Natural killer cell (primary cell): Measurements from ENCODE around the gene STK4. TPM values are rescaled to one million over a fixed set of nuclear protein-coding genes. Genes with fewer than 3 reads are reported as not detected.

Experiments
- ATAC-seq, 3 donors: fragments of 150-1000 bp in 2 of 3; fragments of 200-7000 bp in 1 of 3; cut with Tn5 transposase; 1 replicate in 1 of 3; 2 replicates in 2 of 3; pipeline ENCODE4 v1.10.0; 2021; ENCODE audit warnings: mild to moderate bottlenecking in 2 of 3, moderate library complexity in 2 of 3
- DNase-seq, 2 donors: peaks; one replicate each; pipeline versions ENCODE4 v3.0.0 to v3.0.0-alpha.2; 2013 to 2021; ENCODE audit warnings: mixed read lengths in 1 of 2
- H3K27ac ChIP-seq: one replicate; pipeline ENCODE4 v1.5.1; 2013; ENCODE audit warnings: mild to moderate bottlenecking, low read length
- H3K27me3 ChIP-seq: one replicate; pipeline ENCODE4 v1.6.1; 2013; ENCODE audit warnings: low read length; ENCODE audit not compliant: control insufficient read depth, insufficient read depth
- H3K36me3 ChIP-seq: one replicate; pipeline ENCODE4 v1.6.1; 2013; ENCODE audit warnings: low read length; ENCODE audit not compliant: control insufficient read depth, insufficient read depth
- H3K4me1 ChIP-seq: one replicate; pipeline ENCODE4 v1.6.1; 2013; ENCODE audit warnings: low read length; ENCODE audit not compliant: control insufficient read depth, insufficient read depth
- H3K4me3 ChIP-seq: one replicate; pipeline ENCODE4 v1.5.1; 2013; ENCODE audit warnings: low read length
- H3K9me3 ChIP-seq: one replicate; pipeline ENCODE4 v1.6.1; 2013; ENCODE audit warnings: low read length; ENCODE audit not compliant: control insufficient read depth, insufficient read depth
- H3K27ac Mint-ChIP-seq, 2 donors: one replicate each; pipeline ENCODE4 v1.8.0; 2022; ENCODE audit warnings: mild to moderate bottlenecking in 2 of 2, mixed read lengths in 2 of 2, moderate library complexity in 1 of 2
- H3K27me3 Mint-ChIP-seq, 2 donors: one replicate each; pipeline ENCODE4 v1.8.0; 2022; ENCODE audit warnings: low read depth in 2 of 2, mixed read lengths in 2 of 2
- H3K36me3 Mint-ChIP-seq: one replicate; pipeline ENCODE4 v1.8.0; 2022; ENCODE audit warnings: mixed read lengths
- H3K4me1 Mint-ChIP-seq, 2 donors: one replicate each; pipeline ENCODE4 v1.8.0; 2022; ENCODE audit warnings: mixed read lengths in 2 of 2
- H3K4me3 Mint-ChIP-seq: one replicate; pipeline ENCODE4 v1.8.0; 2022; ENCODE audit warnings: mild to moderate bottlenecking, moderate library complexity, mixed read lengths
- H3K9me3 Mint-ChIP-seq, 2 donors: one replicate each; pipeline ENCODE4 v1.8.0; 2022; ENCODE audit warnings: mixed read lengths in 2 of 2
- WGBS: methylation state at CpG from one replicate; pipeline ENCODE4 v1.1.7; 2013; ENCODE audit warnings: missing lambda C conversion rate; ENCODE audit not compliant: insufficient coverage; 5-methylcytosine and 5-hydroxymethylcytosine counted together
- intact Hi-C: fragments of 100-400 bp; cut with micrococcal nuclease; formaldehyde crosslinking; loops from one replicate; pipeline ENCODE4 v1.14.2; 2022
- total RNA-seq, 4 donors: library from RNA; stranded (reverse); fragments of 120-200 nt in 1 of 4; gene quantifications; one replicate each; pipeline versions ENCODE4 v1.2.3 to v1.2.4, GENCODE V29; 2013 to 2022
- TF ChIP-seq, protein P1 (sequence below): fragments of 200-600 bp; IDR thresholded peaks from one replicate; pipeline ENCODE4 v1.8.0; 2022; ENCODE audit warnings: antibody characterized with exemption

Gene STK4
- total RNA-seq, 3 donors from 2014 or later (not counting 1 experiment from before 2014, with no cell fraction given), result 351 to 394 (median 366) TPM

DNA sequence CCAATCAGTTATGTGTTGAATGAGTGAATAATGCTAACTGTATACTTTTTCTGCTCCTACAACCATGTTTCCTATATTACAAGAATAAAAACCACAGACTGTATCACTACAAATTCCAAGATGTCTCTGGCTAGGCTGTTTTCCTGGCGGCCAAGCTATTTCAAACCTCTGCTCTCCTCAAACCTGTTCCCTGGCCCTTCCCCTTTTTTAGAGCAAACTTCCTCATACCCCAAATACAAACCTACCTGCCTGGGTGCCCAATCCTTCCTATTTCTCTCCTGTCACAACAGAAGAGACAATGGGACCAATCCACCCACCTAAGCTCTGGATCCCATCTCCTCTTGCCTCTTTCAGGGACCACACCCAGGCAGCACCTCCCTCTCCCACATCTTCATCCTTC, 13.6 kb upstream of the STK4 start:
- H3K27ac Mint-ChIP-seq, result peak overlapping the region in 1 of 2 donors; percentile 2
- no peak for DNase-seq
- H3K4me3 Mint-ChIP-seq, result no peak overlapping the region
- TF ChIP-seq, protein P1, sequence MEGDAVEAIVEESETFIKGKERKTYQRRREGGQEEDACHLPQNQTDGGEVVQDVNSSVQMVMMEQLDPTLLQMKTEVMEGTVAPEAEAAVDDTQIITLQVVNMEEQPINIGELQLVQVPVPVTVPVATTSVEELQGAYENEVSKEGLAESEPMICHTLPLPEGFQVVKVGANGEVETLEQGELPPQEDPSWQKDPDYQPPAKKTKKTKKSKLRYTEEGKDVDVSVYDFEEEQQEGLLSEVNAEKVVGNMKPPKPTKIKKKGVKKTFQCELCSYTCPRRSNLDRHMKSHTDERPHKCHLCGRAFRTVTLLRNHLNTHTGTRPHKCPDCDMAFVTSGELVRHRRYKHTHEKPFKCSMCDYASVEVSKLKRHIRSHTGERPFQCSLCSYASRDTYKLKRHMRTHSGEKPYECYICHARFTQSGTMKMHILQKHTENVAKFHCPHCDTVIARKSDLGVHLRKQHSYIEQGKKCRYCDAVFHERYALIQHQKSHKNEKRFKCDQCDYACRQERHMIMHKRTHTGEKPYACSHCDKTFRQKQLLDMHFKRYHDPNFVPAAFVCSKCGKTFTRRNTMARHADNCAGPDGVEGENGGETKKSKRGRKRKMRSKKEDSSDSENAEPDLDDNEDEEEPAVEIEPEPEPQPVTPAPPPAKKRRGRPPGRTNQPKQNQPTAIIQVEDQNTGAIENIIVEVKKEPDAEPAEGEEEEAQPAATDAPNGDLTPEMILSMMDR, result no peak
- no peak for ATAC-seq
- peaks cover 3 to 30% of the 10 kb centered on the region in 2 donors for H3K4me1 Mint-ChIP-seq
- Histone ChIP-seq H3K4me1 (no peaks in the 10 kb centered on the region), H3K27me3 (no peaks in the 10 kb centered on the region), H3K9me3 (no peaks in the 10 kb centered on the region), H3K27ac (no peak overlapping the region), H3K36me3 (peaks cover 63% of the 10 kb centered on the region), H3K4me3 (no peak overlapping the region)
- no peaks in the 10 kb centered on the region for H3K27me3 Mint-ChIP-seq
- H3K36me3 Mint-ChIP-seq, result peaks cover 8% of the 10 kb centered on the region
- intact Hi-C loops, result no loop called here
- H3K9me3 Mint-ChIP-seq, result no peaks in the 10 kb centered on the region
- WGBS, result 93% methylated on average over 1 of the region's 1 CpG

DNA sequence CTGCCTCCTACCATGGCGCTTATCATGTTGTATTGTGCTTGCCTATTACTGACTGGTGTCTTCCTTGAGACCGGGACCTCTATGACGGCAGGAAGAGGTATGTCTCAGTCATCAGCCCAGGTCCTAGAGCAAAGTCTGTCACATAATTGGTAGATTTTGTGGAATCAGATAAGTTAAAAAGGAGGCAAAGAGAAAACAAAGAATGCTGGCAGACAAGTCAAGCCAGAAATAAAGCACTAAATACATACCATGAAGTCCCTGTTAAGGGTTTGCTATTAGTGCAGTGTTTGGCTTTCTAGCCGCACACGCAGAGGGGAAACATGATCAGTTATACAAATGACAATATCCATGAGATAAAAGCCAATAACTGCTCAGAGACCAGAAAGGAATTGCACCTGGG, 12.1 kb upstream of the STK4 start:
- Mint-ChIP-seq H3K27me3 (no peaks in the 10 kb centered on the region), H3K9me3 (no peaks in the 10 kb centered on the region), H3K4me3 (no peak overlapping the region), H3K36me3 (peaks cover 8% of the 10 kb centered on the region), H3K4me1 (peaks cover 17 to 41% of the 10 kb centered on the region in 2 donors), H3K27ac (no peak overlapping the region)
- H3K4me3 ChIP-seq, result no peak overlapping the region
- peaks cover 2% of the 10 kb centered on the region for H3K4me1 ChIP-seq
- no peaks in the 10 kb centered on the region for H3K9me3 ChIP-seq
- no peak for DNase-seq
- intact Hi-C loops, result no loop called here
- 100% methylated on average over 5 of the region's 5 CpGs for WGBS
- peaks cover 50% of the 10 kb centered on the region for H3K36me3 ChIP-seq
- H3K27ac ChIP-seq, result no peak overlapping the region
- H3K27me3 ChIP-seq, result no peaks in the 10 kb centered on the region
- ATAC-seq, result no peak
- TF ChIP-seq, protein P1, result no peak

DNA sequence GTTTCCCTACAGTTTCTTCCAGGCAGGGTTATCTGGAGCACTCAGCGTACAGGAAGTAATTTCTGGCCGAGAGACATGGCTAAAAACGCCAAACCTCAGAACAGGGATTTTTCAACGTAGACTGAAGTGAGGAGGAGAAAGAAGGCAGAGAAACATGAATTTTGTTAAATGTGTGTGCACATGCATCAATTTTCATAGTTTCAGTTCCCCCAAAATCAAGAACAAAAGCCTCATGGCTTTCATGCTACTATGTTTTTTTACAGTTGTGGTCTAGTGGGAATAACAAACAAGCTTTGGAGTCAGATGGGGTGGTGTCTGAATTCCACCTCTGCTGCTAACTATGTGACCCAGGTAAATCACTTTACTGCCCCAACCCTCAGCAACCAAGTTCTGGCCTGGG, 11.0 kb upstream of the STK4 start:
- ATAC-seq (no peak), DNase-seq (no peak)
- H3K27me3 ChIP-seq, result no peaks in the 10 kb centered on the region
- H3K36me3 Mint-ChIP-seq, result peaks cover 8% of the 10 kb centered on the region
- peaks cover 26 to 42% of the 10 kb centered on the region in 2 donors for H3K4me1 Mint-ChIP-seq
- H3K27me3 Mint-ChIP-seq, result no peaks in the 10 kb centered on the region
- H3K36me3 ChIP-seq, result peaks cover 45% of the 10 kb centered on the region
- intact Hi-C loops, result loop anchor here (5.0 kb wide), 2 partner anchors 37 to 142 kb away; no protein-coding TSS in a partner anchor
- TF ChIP-seq, protein P1, result no peak
- no peak overlapping the region for H3K4me3 ChIP-seq
- peaks cover 9% of the 10 kb centered on the region for H3K4me1 ChIP-seq
- no peaks in the 10 kb centered on the region for H3K9me3 ChIP-seq
- WGBS, result 61% methylated on average over 4 of the region's 4 CpGs
- no peak overlapping the region for H3K27ac Mint-ChIP-seq
- H3K27ac ChIP-seq, result no peak overlapping the region
- H3K9me3 Mint-ChIP-seq, result no peaks in the 10 kb centered on the region
- no peak overlapping the region for H3K4me3 Mint-ChIP-seq

DNA sequence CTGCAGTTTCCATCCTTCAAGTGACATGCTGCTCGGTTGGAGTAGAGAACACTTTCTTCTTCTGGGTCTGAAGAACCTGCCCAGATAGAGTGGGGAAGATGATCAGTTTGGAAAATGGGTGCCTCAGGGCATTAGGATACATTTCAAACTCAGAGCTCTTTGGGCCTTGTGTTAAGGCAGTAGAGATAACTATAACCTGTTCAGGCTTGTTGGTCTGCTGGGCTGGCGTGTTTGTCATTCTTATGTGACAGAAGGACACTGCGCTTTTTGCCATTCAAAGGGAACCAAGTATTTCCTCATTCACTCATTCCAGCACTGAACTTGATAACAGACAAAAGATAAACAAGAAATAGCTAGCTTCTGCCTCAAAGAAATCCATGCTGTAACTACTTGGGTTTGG, 9.9 kb upstream of the STK4 start:
- peaks cover 8% of the 10 kb centered on the region for H3K36me3 Mint-ChIP-seq
- TF ChIP-seq, protein P1, result no peak
- peaks cover 35 to 49% of the 10 kb centered on the region in 2 donors for H3K4me1 Mint-ChIP-seq
- Histone ChIP-seq H3K27me3 (no peaks in the 10 kb centered on the region), H3K4me1 (peaks cover 13% of the 10 kb centered on the region), H3K9me3 (no peaks in the 10 kb centered on the region), H3K36me3 (peaks cover 33% of the 10 kb centered on the region), H3K27ac (no peak overlapping the region), H3K4me3 (no peak overlapping the region)
- H3K9me3 Mint-ChIP-seq, result no peaks in the 10 kb centered on the region
- no peak for DNase-seq
- no peak for ATAC-seq
- H3K4me3 Mint-ChIP-seq, result no peak overlapping the region
- WGBS, result 97% methylated on average over 2 of the region's 3 CpGs
- no peak overlapping the region for H3K27ac Mint-ChIP-seq
- intact Hi-C loops, result loop anchor here (5.0 kb wide), 2 partner anchors 36 to 141 kb away; no protein-coding TSS in a partner anchor
- H3K27me3 Mint-ChIP-seq, result no peaks in the 10 kb centered on the region
